ENCODE results near the gene PRODH2.
A peak's percentile ranks its signal among the peaks of the same experiment; 100 is the strongest.

PRODH2 gene

GRCh38 chr19:35757231-35757748 lies 55.4 kb downstream of the PRODH2 start:
- Histone ChIP-seq H3K27me3 (ENCODE audit: control insufficient read depth, insufficient read depth, low read length) (peaks cover 13% of the 10 kb centered on the region), H3K4me1 (ENCODE audit: control insufficient read depth, insufficient read depth, low read length) (peaks cover 2% of the 10 kb centered on the region), H3K9ac (ENCODE audit: low read depth, low read length) (no peak overlapping the region), H3K9me3 (ENCODE audit: control insufficient read depth, insufficient read depth, low read length) (no peaks in the 10 kb centered on the region), H3K36me3 (ENCODE audit: control insufficient read depth, insufficient read depth, low read length) (peaks cover 13% of the 10 kb centered on the region), H3K4me3 (ENCODE audit: low read depth, low read length) (peak overlapping the region; percentile 73)

- H3K27me3 ChIP-seq (ENCODE audit: control insufficient read depth, insufficient read depth, low read length) = peaks cover 13% of the 10 kb centered on the region
- H3K4me3 ChIP-seq (ENCODE audit: low read depth, low read length) = peak within 1 kb of the TSS; percentile 73
- peaks cover 8% of the 10 kb centered on the region for H3K36me3 ChIP-seq (ENCODE audit: control insufficient read depth, insufficient read depth, low read length)
- peaks cover 2% of the 10 kb centered on the region for H3K4me1 ChIP-seq (ENCODE audit: control insufficient read depth, insufficient read depth, low read length)
- H3K9ac ChIP-seq (ENCODE audit: low read depth, low read length) = peak within 1 kb of the TSS; percentile 37
- H3K9me3 ChIP-seq (ENCODE audit: control insufficient read depth, insufficient read depth, low read length) = no peaks in the 10 kb centered on the region
Observed at GRCh38 chr19:35756377-35757230, 56.0 kb downstream of the PRODH2 start, which contains the start of gene HSPB6. Gene HSPB6 (minus strand): TSS chr19:35757029. CDS start chr19:35757008, 21 bp downstream.

DNA sequence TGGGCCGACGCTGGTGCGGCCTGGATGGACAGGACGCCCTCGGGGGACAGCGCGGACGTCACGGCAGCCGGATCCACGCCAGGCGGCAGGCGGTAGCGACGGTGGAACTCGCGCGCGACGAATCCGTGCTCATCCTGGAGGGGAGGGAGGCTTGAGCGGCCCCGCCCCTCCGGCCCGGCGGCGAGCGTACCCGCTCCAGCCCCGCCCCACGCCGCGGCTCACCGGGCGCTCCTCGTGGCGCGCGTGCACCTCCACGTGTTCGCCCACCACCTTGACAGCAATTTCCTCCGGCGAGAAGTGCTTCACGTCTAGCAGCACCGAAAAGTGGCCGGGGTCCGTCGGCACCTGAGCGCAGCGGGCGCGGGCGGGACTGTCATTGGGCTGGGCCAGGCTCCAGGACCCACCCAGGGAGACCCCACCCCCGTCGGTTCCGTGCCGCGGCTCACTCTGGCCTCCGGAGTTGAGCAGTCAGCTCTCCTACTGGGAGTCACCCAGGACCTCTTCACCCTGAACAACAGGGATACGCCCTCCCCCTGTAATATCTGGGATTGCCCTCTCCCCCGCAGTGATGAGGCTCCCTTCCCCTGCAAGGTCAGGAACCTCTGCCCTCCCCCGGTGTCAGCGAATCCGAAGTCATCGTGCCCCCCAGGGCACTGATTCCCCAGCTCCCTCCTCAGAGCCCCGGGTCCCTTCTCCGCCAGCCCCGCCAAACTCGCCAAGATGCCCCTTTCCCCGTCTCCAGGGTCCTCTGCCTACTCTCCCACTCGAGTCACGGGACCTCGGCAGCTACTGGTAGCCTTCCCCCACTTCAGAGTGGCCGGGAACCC lies 56.9 kb downstream of the PRODH2 start:
- Histone ChIP-seq H3K27me3 (ENCODE audit: control insufficient read depth, insufficient read depth, low read length) (peaks cover 13% of the 10 kb centered on the region), H3K9ac (ENCODE audit: low read depth, low read length) (peak overlapping the region; percentile 37), H3K9me3 (ENCODE audit: control insufficient read depth, insufficient read depth, low read length) (no peaks in the 10 kb centered on the region), H3K36me3 (ENCODE audit: control insufficient read depth, insufficient read depth, low read length) (peaks cover 8% of the 10 kb centered on the region), H3K4me1 (ENCODE audit: control insufficient read depth, insufficient read depth, low read length) (peaks cover 2% of the 10 kb centered on the region), H3K4me3 (ENCODE audit: low read depth, low read length) (peak overlapping the region; percentile 73)

GRCh38 chr19:35755131-35755549 lies 57.5 kb downstream of the PRODH2 start:
- H3K36me3 ChIP-seq (ENCODE audit: control insufficient read depth, insufficient read depth, low read length) = peaks cover 8% of the 10 kb centered on the region
- H3K4me3 ChIP-seq (ENCODE audit: low read depth, low read length) = peak overlapping the region; percentile 73
- no peaks in the 10 kb centered on the region for H3K9me3 ChIP-seq (ENCODE audit: control insufficient read depth, insufficient read depth, low read length)
- H3K4me1 ChIP-seq (ENCODE audit: control insufficient read depth, insufficient read depth, low read length) = peaks cover 2% of the 10 kb centered on the region
- H3K27me3 ChIP-seq (ENCODE audit: control insufficient read depth, insufficient read depth, low read length) = peaks cover 13% of the 10 kb centered on the region
- H3K9ac ChIP-seq (ENCODE audit: low read depth, low read length) = no peak overlapping the region

GRCh38 chr19:35754370-35755130 lies 58.1 kb downstream of the PRODH2 start:
- Histone ChIP-seq H3K4me1 (ENCODE audit: control insufficient read depth, insufficient read depth, low read length) (peaks cover 2% of the 10 kb centered on the region), H3K9ac (ENCODE audit: low read depth, low read length) (no peak overlapping the region), H3K36me3 (ENCODE audit: control insufficient read depth, insufficient read depth, low read length) (peaks cover 3% of the 10 kb centered on the region), H3K27me3 (ENCODE audit: control insufficient read depth, insufficient read depth, low read length) (peaks cover 13% of the 10 kb centered on the region), H3K9me3 (ENCODE audit: control insufficient read depth, insufficient read depth, low read length) (no peaks in the 10 kb centered on the region), H3K4me3 (ENCODE audit: low read depth, low read length) (no peak overlapping the region)

- Histone ChIP-seq H3K36me3 (ENCODE audit: control insufficient read depth, insufficient read depth, low read length) (peaks cover 3% of the 10 kb centered on the region), H3K27me3 (ENCODE audit: control insufficient read depth, insufficient read depth, low read length) (peaks cover 13% of the 10 kb centered on the region), H3K9ac (ENCODE audit: low read depth, low read length) (no peak overlapping the region), H3K4me3 (ENCODE audit: low read depth, low read length) (no peak overlapping the region), H3K4me1 (ENCODE audit: control insufficient read depth, insufficient read depth, low read length) (peaks cover 2% of the 10 kb centered on the region), H3K9me3 (ENCODE audit: control insufficient read depth, insufficient read depth, low read length) (no peaks in the 10 kb centered on the region)
Observed at GRCh38 chr19:35753634-35754369, 58.8 kb downstream of the PRODH2 start.

GRCh38 chr19:35752746-35753350 lies 59.8 kb downstream of the PRODH2 start:
- Histone ChIP-seq H3K27me3 (ENCODE audit: control insufficient read depth, insufficient read depth, low read length) (peaks cover 13% of the 10 kb centered on the region), H3K4me1 (ENCODE audit: control insufficient read depth, insufficient read depth, low read length) (peaks cover 2% of the 10 kb centered on the region), H3K36me3 (ENCODE audit: control insufficient read depth, insufficient read depth, low read length) (peaks cover 3% of the 10 kb centered on the region), H3K4me3 (ENCODE audit: low read depth, low read length) (no peak overlapping the region), H3K9ac (ENCODE audit: low read depth, low read length) (no peak overlapping the region), H3K9me3 (ENCODE audit: control insufficient read depth, insufficient read depth, low read length) (no peaks in the 10 kb centered on the region)

DNA sequence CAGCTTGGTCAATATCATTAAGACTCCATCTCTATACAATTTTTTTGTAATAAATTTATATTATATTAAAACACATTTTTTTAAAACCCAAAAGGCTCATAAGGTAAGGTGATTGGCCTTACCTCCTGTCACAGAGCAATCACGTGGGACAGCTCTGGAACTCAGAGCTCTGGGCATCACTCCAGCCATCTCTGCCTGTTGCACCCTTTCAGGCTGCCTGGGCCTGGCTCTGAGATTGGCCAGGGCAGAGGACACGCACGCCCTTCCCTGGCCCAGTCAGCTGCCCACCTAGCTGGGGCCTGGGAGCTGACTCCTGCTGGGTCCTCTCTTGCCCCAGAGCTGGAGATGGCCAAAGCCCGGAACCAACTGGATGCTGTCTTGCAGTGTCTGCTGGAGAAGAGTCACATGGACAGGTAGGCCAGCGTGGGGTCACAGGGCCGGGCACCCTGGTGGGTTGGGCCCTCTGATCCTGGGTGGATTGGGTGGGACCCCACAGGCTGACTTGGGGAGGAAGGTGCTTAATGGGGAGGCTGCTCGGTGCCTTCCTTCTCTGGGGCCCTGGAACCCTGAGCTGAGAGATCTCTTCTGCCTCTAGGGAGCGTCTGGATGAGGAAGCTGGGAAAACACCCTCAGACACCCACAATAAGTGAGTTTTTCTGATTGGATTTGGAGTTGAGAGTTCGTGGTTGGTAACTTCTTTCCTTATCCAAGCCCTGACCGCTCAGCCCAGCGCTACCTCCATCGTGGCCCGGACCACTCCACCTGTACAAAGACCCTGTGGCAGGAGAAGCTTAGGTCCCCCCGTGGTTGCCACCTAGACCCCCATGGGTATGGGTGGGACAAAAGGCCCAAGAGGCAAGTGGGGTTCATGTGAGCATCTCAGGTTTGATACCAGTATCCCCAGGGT lies 60.6 kb downstream of the PRODH2 start:
- peaks cover 3% of the 10 kb centered on the region for H3K36me3 ChIP-seq (ENCODE audit: control insufficient read depth, insufficient read depth, low read length)
- H3K4me1 ChIP-seq (ENCODE audit: control insufficient read depth, insufficient read depth, low read length) = peaks cover 2% of the 10 kb centered on the region
- peaks cover 12% of the 10 kb centered on the region for H3K27me3 ChIP-seq (ENCODE audit: control insufficient read depth, insufficient read depth, low read length)
- no peak overlapping the region for H3K9ac ChIP-seq (ENCODE audit: low read depth, low read length)
- H3K4me3 ChIP-seq (ENCODE audit: low read depth, low read length) = no peak overlapping the region
- H3K9me3 ChIP-seq (ENCODE audit: control insufficient read depth, insufficient read depth, low read length) = no peaks in the 10 kb centered on the region

GRCh38 chr19:35750167-35750566 lies 62.5 kb downstream of the PRODH2 start:
- Histone ChIP-seq H3K9ac (ENCODE audit: low read depth, low read length) (no peak overlapping the region), H3K27me3 (ENCODE audit: control insufficient read depth, insufficient read depth, low read length) (peaks cover 3% of the 10 kb centered on the region), H3K4me1 (ENCODE audit: control insufficient read depth, insufficient read depth, low read length) (peaks cover 4% of the 10 kb centered on the region), H3K4me3 (ENCODE audit: low read depth, low read length) (no peak overlapping the region), H3K9me3 (ENCODE audit: control insufficient read depth, insufficient read depth, low read length) (no peaks in the 10 kb centered on the region), H3K36me3 (ENCODE audit: control insufficient read depth, insufficient read depth, low read length) (peaks cover 3% of the 10 kb centered on the region)
